ENCODE measurements around the gene KCNA10.

DNA sequence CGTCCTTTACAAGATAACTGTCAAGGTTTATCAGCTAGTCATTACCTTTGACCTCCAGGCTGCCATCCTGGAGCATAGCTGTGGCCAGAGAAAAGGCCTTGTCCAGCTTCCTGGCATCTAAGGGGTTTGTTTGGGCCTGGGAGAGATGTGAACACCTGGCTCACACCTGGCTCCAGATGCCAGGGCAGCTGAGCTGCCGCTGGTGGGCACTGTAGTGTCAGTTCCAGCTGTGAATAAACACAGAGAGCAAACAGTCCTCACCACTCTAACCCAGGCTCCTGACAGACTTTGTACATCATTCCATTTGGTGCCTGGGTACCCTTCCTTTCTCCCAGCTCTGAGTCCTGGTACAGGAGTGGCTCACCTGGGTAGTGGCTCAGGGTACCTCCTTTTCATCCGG is 14.3 kb upstream of the KCNA10 start:
- TF ChIP-seq, protein P1, sequence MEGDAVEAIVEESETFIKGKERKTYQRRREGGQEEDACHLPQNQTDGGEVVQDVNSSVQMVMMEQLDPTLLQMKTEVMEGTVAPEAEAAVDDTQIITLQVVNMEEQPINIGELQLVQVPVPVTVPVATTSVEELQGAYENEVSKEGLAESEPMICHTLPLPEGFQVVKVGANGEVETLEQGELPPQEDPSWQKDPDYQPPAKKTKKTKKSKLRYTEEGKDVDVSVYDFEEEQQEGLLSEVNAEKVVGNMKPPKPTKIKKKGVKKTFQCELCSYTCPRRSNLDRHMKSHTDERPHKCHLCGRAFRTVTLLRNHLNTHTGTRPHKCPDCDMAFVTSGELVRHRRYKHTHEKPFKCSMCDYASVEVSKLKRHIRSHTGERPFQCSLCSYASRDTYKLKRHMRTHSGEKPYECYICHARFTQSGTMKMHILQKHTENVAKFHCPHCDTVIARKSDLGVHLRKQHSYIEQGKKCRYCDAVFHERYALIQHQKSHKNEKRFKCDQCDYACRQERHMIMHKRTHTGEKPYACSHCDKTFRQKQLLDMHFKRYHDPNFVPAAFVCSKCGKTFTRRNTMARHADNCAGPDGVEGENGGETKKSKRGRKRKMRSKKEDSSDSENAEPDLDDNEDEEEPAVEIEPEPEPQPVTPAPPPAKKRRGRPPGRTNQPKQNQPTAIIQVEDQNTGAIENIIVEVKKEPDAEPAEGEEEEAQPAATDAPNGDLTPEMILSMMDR (conservative IDR thresholded peaks at IDR 0.05 in 1 of 2, IDR thresholded peaks at IDR 0.05 in 1 of 2; ENCODE audit: low read depth in 1 of 2, low read length in 2 of 2), result no peak
- no peak for TF ChIP-seq EZH2 (IDR thresholded peaks at IDR 0.05; ENCODE audit: low read length, missing control alignments)
